Smooth muscle cell (in vitro differentiated cells): ENCODE measurements around the gene SV2A. TPM values are rescaled to one million over a fixed set of nuclear protein-coding genes. Genes with fewer than 3 reads are reported as not detected.
A peak's percentile ranks its signal among the peaks of the same experiment; 100 is the strongest.
"Not testable (repeated sequence)": the region's sequence is repeated elsewhere in the genome, so short reads cannot be mapped to it uniquely, and the experiment has no call there.

ENCODE experiments used
- DNase-seq: peaks from one replicate; lab custom pipeline; 2025; ENCODE audit not compliant: unreplicated experiment; lab: John Stamatoyannopoulos, UW
- H2AFZ ChIP-seq: fragments of 200-600 bp; sonication (generic); 2 replicates; pipeline ENCODE4 v1.6.0; 2016; ENCODE audit warnings: antibody characterized with exemption, low read depth, mild to moderate bottlenecking
- H3F3A ChIP-seq: fragments of 200-600 bp; sonication (generic); 2 replicates; pipeline ENCODE4 v1.6.0; 2017; ENCODE audit warnings: antibody characterized with exemption, low read depth
- H3K27ac ChIP-seq: fragments of 200-600 bp; sonication (generic); 2 replicates; pipeline ENCODE4 v1.5.1; 2016; ENCODE audit warnings: low read depth, mild to moderate bottlenecking
- H3K27me3 ChIP-seq: fragments of 200-600 bp; sonication (generic); 2 replicates; pipeline ENCODE4 v1.6.1; 2016; ENCODE audit warnings: low read depth, mild to moderate bottlenecking
- H3K36me3 ChIP-seq: fragments of 200-600 bp; sonication (generic); 2 replicates; pipeline ENCODE4 v1.5.1; 2016; ENCODE audit warnings: low read depth
- H3K4me1 ChIP-seq: fragments of 200-600 bp; sonication (generic); 2 replicates; pipeline ENCODE4 v1.5.1; 2016; ENCODE audit warnings: low read depth
- H3K4me2 ChIP-seq: fragments of 200-600 bp; sonication (generic); 2 replicates; pipeline ENCODE4 v1.6.0; 2016; ENCODE audit warnings: mild to moderate bottlenecking
- H3K4me3 ChIP-seq: fragments of 200-600 bp; sonication (generic); 2 replicates; pipeline ENCODE4 v1.5.1; 2016; ENCODE audit warnings: mild to moderate bottlenecking
- H3K79me2 ChIP-seq: fragments of 200-600 bp; sonication (generic); 2 replicates; pipeline ENCODE4 v1.6.0; 2016; ENCODE audit warnings: low read depth, mild to moderate bottlenecking
- H3K9ac ChIP-seq: fragments of 200-600 bp; sonication (generic); 2 replicates; pipeline ENCODE4 v1.6.0; 2016; ENCODE audit warnings: low read depth
- H3K9me3 ChIP-seq: fragments of 200-600 bp; sonication (generic); replicated peaks from 2 replicates; pipeline ENCODE4 v1.5.1; 2016; ENCODE audit warnings: low read depth
- H4K20me1 ChIP-seq: fragments of 200-600 bp; sonication (generic); 2 replicates; pipeline ENCODE4 v1.6.0; 2016; ENCODE audit warnings: low read depth
- CTCF ChIP-seq: fragments of 200-600 bp; sonication (generic); IDR thresholded peaks from 2 replicates; pipeline ENCODE4 v1.5.1; 2017; ENCODE audit warnings: borderline replicate concordance, mild to moderate bottlenecking, antibody characterized with exemption; ENCODE audit not compliant: insufficient read depth, poor library complexity, severe bottlenecking
- WGBS: methylation state at CpG from one replicate; pipeline ENCODE4 v1.1.7; 2016; ENCODE audit warnings: low lambda C conversion rate; 5-methylcytosine and 5-hydroxymethylcytosine counted together
- polyA plus RNA-seq: library from polyadenylated mRNA; unstranded; fragments of >200 nt; fragmentation: Nextera tagmentation; extraction: Ambion mirVana; gene quantifications from 2 replicates; pipeline ENCODE4 v1.2.1, GENCODE V29; 2016
- total RNA-seq: library from RNA; depleted of rRNA; stranded (reverse); fragments of >200 nt; gene quantifications from 2 replicates; pipeline ENCODE4 v1.2.3, GENCODE V29; 2014

SV2A gene
- total and polyA plus RNA-seq, 2 experiments from 2014 or later: 9.8 to 14.0 TPM

- no peak for DNase-seq
- Histone ChIP-seq H3K27me3 (no peaks in the 10 kb centered on the region), H3F3A (peaks cover 11% of the 10 kb centered on the region), H3K79me2 (no peaks in the 10 kb centered on the region), H3K27ac (no peak overlapping the region), H3K4me2 (no peak overlapping the region), H3K4me3 (no peak overlapping the region), H3K36me3 (peaks cover 6% of the 10 kb centered on the region), H3K9me3 (no peaks in the 10 kb centered on the region), H3K9ac (no peak overlapping the region), H2AFZ (no peak overlapping the region), H3K4me1 (no peaks in the 10 kb centered on the region), H4K20me1 (peaks cover 11% of the 10 kb centered on the region)
- WGBS: 92% methylated on average over 3 of the region's 3 CpGs
- no peak for TF ChIP-seq CTCF
Observed at GRCh38 chr1:149965440-149965839, 47.8 kb upstream of the SV2A start.

- no peak for TF ChIP-seq CTCF
- H3F3A ChIP-seq: peaks cover 11% of the 10 kb centered on the region
- no peaks in the 10 kb centered on the region for H3K27me3 ChIP-seq
- peak overlapping the region; percentile 42 for H3K27ac ChIP-seq
- H3K4me2 ChIP-seq: no peak overlapping the region
- H4K20me1 ChIP-seq: peaks cover 10% of the 10 kb centered on the region
- DNase-seq: no peak
- no peaks in the 10 kb centered on the region for H3K9me3 ChIP-seq
- peaks cover 12% of the 10 kb centered on the region for H3K36me3 ChIP-seq
- H2AFZ ChIP-seq: no peak overlapping the region
- no peak overlapping the region for H3K4me3 ChIP-seq
- no peaks in the 10 kb centered on the region for H3K79me2 ChIP-seq
- H3K4me1 ChIP-seq: no peaks in the 10 kb centered on the region
- 77% methylated on average over 3 of the region's 3 CpGs for WGBS
- no peak overlapping the region for H3K9ac ChIP-seq
Observed at GRCh38 chr1:149963358-149963757, 45.7 kb upstream of the SV2A start.

- Histone ChIP-seq H4K20me1 (peaks cover 4% of the 10 kb centered on the region), H3K9me3 (no peaks in the 10 kb centered on the region), H3K9ac (no peak overlapping the region), H2AFZ (no peak overlapping the region), H3K79me2 (no peaks in the 10 kb centered on the region), H3K27me3 (no peaks in the 10 kb centered on the region), H3F3A (peaks cover 11% of the 10 kb centered on the region), H3K4me2 (no peak overlapping the region), H3K27ac (peak overlapping the region; percentile 42), H3K4me1 (no peaks in the 10 kb centered on the region), H3K4me3 (no peak overlapping the region), H3K36me3 (peaks cover 16% of the 10 kb centered on the region)
- no peak for DNase-seq
- WGBS: 80% methylated on average over 2 of the region's 2 CpGs
- no peak for TF ChIP-seq CTCF
Observed at GRCh38 chr1:149962736-149963135, 45.1 kb upstream of the SV2A start.

- Histone ChIP-seq H3K79me2 (no peaks in the 10 kb centered on the region), H3F3A (peaks cover 11% of the 10 kb centered on the region), H3K4me3 (no peak overlapping the region), H3K4me1 (no peaks in the 10 kb centered on the region), H3K4me2 (no peak overlapping the region), H3K9ac (no peak overlapping the region), H3K27ac (peak overlapping the region; percentile 42), H3K9me3 (no peaks in the 10 kb centered on the region), H3K27me3 (no peaks in the 10 kb centered on the region), H3K36me3 (peaks cover 22% of the 10 kb centered on the region), H2AFZ (no peak overlapping the region), H4K20me1 (peaks cover 4% of the 10 kb centered on the region)
- WGBS: 41% methylated on average over 3 of the region's 3 CpGs
- no peak for DNase-seq
- TF ChIP-seq CTCF: peak; percentile 65
Observed at GRCh38 chr1:149962039-149962647, 44.5 kb upstream of the SV2A start.

GRCh38 chr1:149957548-149957947, 39.9 kb upstream of the SV2A start:
- H3K9me3 ChIP-seq, DNase-seq, H4K20me1 ChIP-seq, H2AFZ ChIP-seq, H3F3A ChIP-seq, H3K4me2 ChIP-seq, H3K9ac ChIP-seq, H3K27ac ChIP-seq, H3K4me3 ChIP-seq, H3K79me2 ChIP-seq, H3K27me3 ChIP-seq, H3K4me1 ChIP-seq: not testable (repeated sequence)
- H3K36me3 ChIP-seq: peaks cover 16% of the 10 kb centered on the region
- 97% methylated on average over 14 of the region's 14 CpGs for WGBS
